Urinary bladder (tissue), 4 donors: ENCODE results near the gene CAPZA2. TPM values are rescaled to one million over a fixed set of nuclear protein-coding genes. Genes with fewer than 3 reads are reported as not detected.
"Not testable (repeated sequence)": the region's sequence is repeated elsewhere in the genome, so short reads cannot be mapped to it uniquely, and the experiment has no call there.

Experiments
- DNase-seq: peaks from one replicate; pipeline ENCODE4 v3.0.0-alpha.2; 2015; ENCODE audit errors: extremely low spot score
- H3K27ac ChIP-seq: one replicate; pipeline ENCODE4 v1.5.1; 2013; ENCODE audit warnings: low read depth, mild to moderate bottlenecking, moderate library complexity
- H3K36me3 ChIP-seq: one replicate; pipeline ENCODE4 v1.6.1; 2013; ENCODE audit warnings: mild to moderate bottlenecking, moderate library complexity; ENCODE audit not compliant: insufficient read depth
- H3K4me1 ChIP-seq: one replicate; pipeline ENCODE4 v1.6.1; 2013; ENCODE audit warnings: mild to moderate bottlenecking, moderate library complexity; ENCODE audit not compliant: insufficient read depth
- H3K4me3 ChIP-seq: one replicate; pipeline ENCODE4 v1.5.1; 2013; ENCODE audit warnings: low read depth, low read length
- WGBS: extraction: QIAGEN DNeasy Blood & Tissue Kit; methylation state at CpG from one replicate; pipeline ENCODE4 v1.1.7; 2013; 5-methylcytosine and 5-hydroxymethylcytosine counted together
- polyA plus RNA-seq: library from polyadenylated mRNA; stranded (reverse); fragments of 200-250 nt; gene quantifications from one replicate; pipeline ENCODE4 v1.2.3, GENCODE V29; 2013
- total RNA-seq: library from RNA; depleted of rRNA; stranded (reverse); fragments of >200 nt; gene quantifications from one replicate; pipeline ENCODE4 v1.2.3, GENCODE V29; 2014
- donor health status: healthy with polysubstance abuse.
- donor health status: healthy.

Gene CAPZA2
- total and polyA plus RNA-seq, 2 donors = 156 to 286 TPM

- Histone ChIP-seq H3K4me1 (peaks cover 4% of the 10 kb centered on the region), H3K4me3 (no peak overlapping the region), H3K27ac (no peak overlapping the region), H3K36me3 (no peaks in the 10 kb centered on the region)
- 87% methylated on average over 2 of the region's 2 CpGs for WGBS
- DNase-seq = no peak
Observed at GRCh38 chr7:116956477-116956804, 94.1 kb downstream of the CAPZA2 start.

GRCh38 chr7:116957874-116958273 is 95.5 kb downstream of the CAPZA2 start:
- DNase-seq = no peak
- H3K4me3 ChIP-seq = no peak overlapping the region
- 94% methylated on average over 2 of the region's 2 CpGs for WGBS

GRCh38 chr7:116961966-116962673 is 99.7 kb downstream of the CAPZA2 start:
- not testable (repeated sequence) for H3K4me1 ChIP-seq, H3K27ac ChIP-seq, DNase-seq, H3K36me3 ChIP-seq, H3K4me3 ChIP-seq
- WGBS = 93% methylated on average over 4 of the region's 4 CpGs

More at GRCh38 chr7:116957874-116958273, 95.5 kb downstream of the CAPZA2 start:
- H3K36me3 ChIP-seq = no peaks in the 10 kb centered on the region
- H3K4me1 ChIP-seq = peaks cover 4% of the 10 kb centered on the region
- H3K27ac ChIP-seq = no peak overlapping the region

- Histone ChIP-seq H3K36me3 (no peaks in the 10 kb centered on the region), H3K27ac (no peak overlapping the region), H3K4me1 (no peaks in the 10 kb centered on the region), H3K4me3 (no peak overlapping the region)
- no peak for DNase-seq
Observed at GRCh38 chr7:116963234-116963633, 100.8 kb downstream of the CAPZA2 start.

GRCh38 chr7:116966601-116967000 is 104.2 kb downstream of the CAPZA2 start:
- no peak overlapping the region for H3K4me3 ChIP-seq
- H3K4me1 ChIP-seq = no peaks in the 10 kb centered on the region
- H3K27ac ChIP-seq = no peak overlapping the region
- DNase-seq = no peak
- H3K36me3 ChIP-seq = no peaks in the 10 kb centered on the region

- H3K4me3 ChIP-seq = no peak overlapping the region
- no peaks in the 10 kb centered on the region for H3K4me1 ChIP-seq
- DNase-seq = no peak
- 98% methylated on average over 5 of the region's 5 CpGs for WGBS
- no peaks in the 10 kb centered on the region for H3K36me3 ChIP-seq
- no peak overlapping the region for H3K27ac ChIP-seq
Observed at GRCh38 chr7:116967254-116967922, 105.0 kb downstream of the CAPZA2 start.

GRCh38 chr7:116967983-116968382 is 105.6 kb downstream of the CAPZA2 start:
- no peak overlapping the region for H3K27ac ChIP-seq
- 95% methylated on average over 1 of the region's 1 CpG for WGBS

GRCh38 chr7:116968631-116969030 is 106.2 kb downstream of the CAPZA2 start:
- no peak overlapping the region for H3K27ac ChIP-seq
- H3K36me3 ChIP-seq = no peaks in the 10 kb centered on the region
- DNase-seq = no peak
- no peak overlapping the region for H3K4me3 ChIP-seq
- no peaks in the 10 kb centered on the region for H3K4me1 ChIP-seq

More at GRCh38 chr7:116967983-116968382, 105.6 kb downstream of the CAPZA2 start:
- Histone ChIP-seq H3K4me3 (no peak overlapping the region), H3K4me1 (no peaks in the 10 kb centered on the region), H3K36me3 (no peaks in the 10 kb centered on the region)
- no peak for DNase-seq

- DNase-seq = no peak
- Histone ChIP-seq H3K4me3 (no peak overlapping the region), H3K4me1 (no peaks in the 10 kb centered on the region), H3K27ac (no peak overlapping the region), H3K36me3 (no peaks in the 10 kb centered on the region)
- 94% methylated on average over 3 of the region's 3 CpGs for WGBS
Observed at GRCh38 chr7:116969371-116969902, 107.0 kb downstream of the CAPZA2 start.

GRCh38 chr7:116970238-116970910 is 108.0 kb downstream of the CAPZA2 start:
- no peaks in the 10 kb centered on the region for H3K36me3 ChIP-seq
- no peaks in the 10 kb centered on the region for H3K4me1 ChIP-seq
- DNase-seq = no peak
- H3K27ac ChIP-seq = no peak overlapping the region
- 83% methylated on average over 3 of the region's 3 CpGs for WGBS
- no peak overlapping the region for H3K4me3 ChIP-seq

GRCh38 chr7:116971153-116971552 is 108.8 kb downstream of the CAPZA2 start:
- DNase-seq, H3K4me1 ChIP-seq, H3K36me3 ChIP-seq, H3K27ac ChIP-seq, H3K4me3 ChIP-seq: not testable (repeated sequence)
